HepG2 (cell line): ENCODE results near the gene PSD4. TPM values are rescaled to one million over a fixed set of nuclear protein-coding genes. Genes with fewer than 3 reads are reported as not detected.

Experiments
- PAWR ChIP-seq: sonication (generic); formaldehyde crosslinking; IDR thresholded peaks from 2 replicates; pipeline ENCODE4 v1.4.0; 2020; ENCODE audit warnings: missing genetic modification reagents, mild to moderate bottlenecking, borderline replicate concordance
- RARG ChIP-seq: sonication (generic); formaldehyde crosslinking; IDR thresholded peaks from 2 replicates; pipeline ENCODE4 v1.4.0; 2020; ENCODE audit warnings: low read depth, mild to moderate bottlenecking, missing genetic modification reagents
- SP4 ChIP-seq: sonication (generic); formaldehyde crosslinking; IDR thresholded peaks from 2 replicates; pipeline ENCODE4 v1.8.1; 2023; ENCODE audit warnings: mild to moderate bottlenecking, missing genetic modification reagents
- ZNF225 ChIP-seq: sonication (generic); formaldehyde crosslinking; IDR thresholded peaks from 2 replicates; pipeline ENCODE4 v1.4.0; 2020; ENCODE audit warnings: mild to moderate bottlenecking, missing genetic modification reagents
- ZNF557 ChIP-seq: sonication (generic); formaldehyde crosslinking; IDR thresholded peaks from 2 replicates; pipeline ENCODE4 v1.4.0; 2020; ENCODE audit warnings: missing genetic modification reagents
- ZNF570 ChIP-seq: sonication (generic); formaldehyde crosslinking; IDR thresholded peaks from 2 replicates; pipeline ENCODE4 v1.4.0; 2020; ENCODE audit warnings: mild to moderate bottlenecking, missing genetic modification reagents, borderline replicate concordance
- ZNF788 ChIP-seq: sonication (generic); formaldehyde crosslinking; IDR thresholded peaks from 2 replicates; pipeline ENCODE4 v1.5.0; 2020; ENCODE audit warnings: mild to moderate bottlenecking, missing genetic modification reagents, borderline replicate concordance
- polyA plus RNA-seq, 8 experiments: library from polyadenylated mRNA; depleted of rRNA in 3 of 8; stranded (reverse) in 7 of 8; unstranded in 1 of 8; fragments of >200 nt; fragmentation: Illumina TruSeq in 4 of 8; extraction: Trizol in 4 of 8; gene quantifications; 2 replicates each; pipeline versions ENCODE4 v1.2.1 to v1.2.3, GENCODE V29; 2011 to 2016; ENCODE audit warnings: low read depth in 4 of 8, missing spikeins in 1 of 8, mixed read lengths in 1 of 8; ENCODE audit not compliant: insufficient read depth in 1 of 8
- total RNA-seq, 5 experiments: library from RNA; depleted of rRNA; stranded (reverse); fragments of >200 nt; fragmentation: Illumina TruSeq; extraction: Trizol; gene quantifications; 2 replicates each; pipeline ENCODE4 v1.2.3, GENCODE V29; 2016; ENCODE audit warnings: low read depth in 1 of 5
- TF ChIP-seq, protein P1 (sequence below): sonication (generic); formaldehyde crosslinking; IDR thresholded peaks from 2 replicates; pipeline ENCODE4 v1.5.0; 2020; ENCODE audit warnings: mild to moderate bottlenecking, missing genetic modification reagents
- TF ChIP-seq, protein P2 (sequence below): sonication (generic); formaldehyde crosslinking; IDR thresholded peaks from 2 replicates; pipeline ENCODE4 v1.8.0; 2022; ENCODE audit warnings: mild to moderate bottlenecking, missing genetic modification reagents; ENCODE audit not compliant: insufficient replicate concordance
- TF ChIP-seq, protein P3 (sequence below): sonication (generic); formaldehyde crosslinking; IDR thresholded peaks from 2 replicates; pipeline ENCODE4 v1.4.0; 2020; ENCODE audit warnings: missing genetic modification reagents
- TF ChIP-seq, protein P4 (sequence below): IDR thresholded peaks from 2 replicates; pipeline ENCODE4 v1.6.1; 2016; ENCODE audit warnings: low read depth
- TF ChIP-seq, protein P5 (sequence below): sonication (generic); formaldehyde crosslinking; IDR thresholded peaks from 2 replicates; pipeline ENCODE4 v1.5.0; 2020; ENCODE audit warnings: mild to moderate bottlenecking, missing genetic modification reagents, borderline replicate concordance

The PSD4 gene
- total and polyA plus RNA-seq, 2 of the 13 experiments (the other 11 are each of a cell fraction or from before 2014, with no cell fraction given), result 5.8 to 9.4 TPM

DNA sequence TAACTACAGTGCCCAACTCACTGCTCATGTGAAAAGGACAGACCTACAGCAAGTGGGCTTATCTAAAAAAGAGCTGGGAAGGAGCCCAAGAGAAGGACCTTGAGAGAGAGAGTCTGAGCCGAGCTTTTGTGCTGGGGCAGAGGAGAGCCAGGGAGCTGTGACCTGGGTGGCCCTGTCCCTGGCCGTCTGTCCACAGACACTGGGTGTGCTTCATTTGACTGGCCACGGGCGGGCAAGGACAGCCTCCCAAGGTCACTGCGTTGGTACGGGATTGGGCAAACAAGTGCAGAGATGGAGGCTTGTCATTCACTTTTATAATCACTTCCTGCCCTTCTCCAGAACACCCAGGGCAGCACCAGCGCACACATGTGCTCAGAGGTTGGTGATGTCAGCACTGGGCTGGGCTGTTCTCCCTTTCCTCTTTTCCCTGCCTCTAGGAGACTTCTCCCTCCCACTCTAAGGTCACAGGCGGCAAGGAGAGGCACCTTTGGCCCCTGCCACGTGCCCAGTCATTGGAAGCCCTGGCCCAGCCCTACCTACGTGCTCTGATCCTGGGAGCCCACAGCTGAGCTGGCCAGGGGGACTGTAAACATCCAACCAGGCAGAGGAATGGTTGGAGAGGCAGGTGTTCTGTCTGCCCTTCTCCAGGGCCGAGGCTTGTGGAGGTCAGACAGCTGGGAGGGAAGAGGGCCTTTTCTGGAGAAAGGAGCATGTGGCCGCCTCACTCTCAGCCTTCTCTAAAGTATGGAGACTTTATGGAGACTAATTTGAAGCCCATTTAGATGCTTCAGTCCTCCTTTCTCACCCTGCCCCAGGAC lies 6.4 kb upstream of the PSD4 start (continued):
- TF ChIP-seq, protein P1, sequence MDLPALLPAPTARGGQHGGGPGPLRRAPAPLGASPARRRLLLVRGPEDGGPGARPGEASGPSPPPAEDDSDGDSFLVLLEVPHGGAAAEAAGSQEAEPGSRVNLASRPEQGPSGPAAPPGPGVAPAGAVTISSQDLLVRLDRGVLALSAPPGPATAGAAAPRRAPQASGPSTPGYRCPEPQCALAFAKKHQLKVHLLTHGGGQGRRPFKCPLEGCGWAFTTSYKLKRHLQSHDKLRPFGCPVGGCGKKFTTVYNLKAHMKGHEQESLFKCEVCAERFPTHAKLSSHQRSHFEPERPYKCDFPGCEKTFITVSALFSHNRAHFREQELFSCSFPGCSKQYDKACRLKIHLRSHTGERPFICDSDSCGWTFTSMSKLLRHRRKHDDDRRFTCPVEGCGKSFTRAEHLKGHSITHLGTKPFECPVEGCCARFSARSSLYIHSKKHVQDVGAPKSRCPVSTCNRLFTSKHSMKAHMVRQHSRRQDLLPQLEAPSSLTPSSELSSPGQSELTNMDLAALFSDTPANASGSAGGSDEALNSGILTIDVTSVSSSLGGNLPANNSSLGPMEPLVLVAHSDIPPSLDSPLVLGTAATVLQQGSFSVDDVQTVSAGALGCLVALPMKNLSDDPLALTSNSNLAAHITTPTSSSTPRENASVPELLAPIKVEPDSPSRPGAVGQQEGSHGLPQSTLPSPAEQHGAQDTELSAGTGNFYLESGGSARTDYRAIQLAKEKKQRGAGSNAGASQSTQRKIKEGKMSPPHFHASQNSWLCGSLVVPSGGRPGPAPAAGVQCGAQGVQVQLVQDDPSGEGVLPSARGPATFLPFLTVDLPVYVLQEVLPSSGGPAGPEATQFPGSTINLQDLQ, result 0 out of 2 replicates have a peak, but pooled peaks have one; percentile 59
- TF ChIP-seq, protein P2, sequence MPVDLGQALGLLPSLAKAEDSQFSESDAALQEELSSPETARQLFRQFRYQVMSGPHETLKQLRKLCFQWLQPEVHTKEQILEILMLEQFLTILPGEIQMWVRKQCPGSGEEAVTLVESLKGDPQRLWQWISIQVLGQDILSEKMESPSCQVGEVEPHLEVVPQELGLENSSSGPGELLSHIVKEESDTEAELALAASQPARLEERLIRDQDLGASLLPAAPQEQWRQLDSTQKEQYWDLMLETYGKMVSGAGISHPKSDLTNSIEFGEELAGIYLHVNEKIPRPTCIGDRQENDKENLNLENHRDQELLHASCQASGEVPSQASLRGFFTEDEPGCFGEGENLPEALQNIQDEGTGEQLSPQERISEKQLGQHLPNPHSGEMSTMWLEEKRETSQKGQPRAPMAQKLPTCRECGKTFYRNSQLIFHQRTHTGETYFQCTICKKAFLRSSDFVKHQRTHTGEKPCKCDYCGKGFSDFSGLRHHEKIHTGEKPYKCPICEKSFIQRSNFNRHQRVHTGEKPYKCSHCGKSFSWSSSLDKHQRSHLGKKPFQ, result peak; percentile 19
- TF ChIP-seq ZNF788 (CRISPR knock-in tag), result peak; percentile 99
- TF ChIP-seq ZNF225 (CRISPR knock-in tag), result peak; percentile 93
- TF ChIP-seq, protein P3, sequence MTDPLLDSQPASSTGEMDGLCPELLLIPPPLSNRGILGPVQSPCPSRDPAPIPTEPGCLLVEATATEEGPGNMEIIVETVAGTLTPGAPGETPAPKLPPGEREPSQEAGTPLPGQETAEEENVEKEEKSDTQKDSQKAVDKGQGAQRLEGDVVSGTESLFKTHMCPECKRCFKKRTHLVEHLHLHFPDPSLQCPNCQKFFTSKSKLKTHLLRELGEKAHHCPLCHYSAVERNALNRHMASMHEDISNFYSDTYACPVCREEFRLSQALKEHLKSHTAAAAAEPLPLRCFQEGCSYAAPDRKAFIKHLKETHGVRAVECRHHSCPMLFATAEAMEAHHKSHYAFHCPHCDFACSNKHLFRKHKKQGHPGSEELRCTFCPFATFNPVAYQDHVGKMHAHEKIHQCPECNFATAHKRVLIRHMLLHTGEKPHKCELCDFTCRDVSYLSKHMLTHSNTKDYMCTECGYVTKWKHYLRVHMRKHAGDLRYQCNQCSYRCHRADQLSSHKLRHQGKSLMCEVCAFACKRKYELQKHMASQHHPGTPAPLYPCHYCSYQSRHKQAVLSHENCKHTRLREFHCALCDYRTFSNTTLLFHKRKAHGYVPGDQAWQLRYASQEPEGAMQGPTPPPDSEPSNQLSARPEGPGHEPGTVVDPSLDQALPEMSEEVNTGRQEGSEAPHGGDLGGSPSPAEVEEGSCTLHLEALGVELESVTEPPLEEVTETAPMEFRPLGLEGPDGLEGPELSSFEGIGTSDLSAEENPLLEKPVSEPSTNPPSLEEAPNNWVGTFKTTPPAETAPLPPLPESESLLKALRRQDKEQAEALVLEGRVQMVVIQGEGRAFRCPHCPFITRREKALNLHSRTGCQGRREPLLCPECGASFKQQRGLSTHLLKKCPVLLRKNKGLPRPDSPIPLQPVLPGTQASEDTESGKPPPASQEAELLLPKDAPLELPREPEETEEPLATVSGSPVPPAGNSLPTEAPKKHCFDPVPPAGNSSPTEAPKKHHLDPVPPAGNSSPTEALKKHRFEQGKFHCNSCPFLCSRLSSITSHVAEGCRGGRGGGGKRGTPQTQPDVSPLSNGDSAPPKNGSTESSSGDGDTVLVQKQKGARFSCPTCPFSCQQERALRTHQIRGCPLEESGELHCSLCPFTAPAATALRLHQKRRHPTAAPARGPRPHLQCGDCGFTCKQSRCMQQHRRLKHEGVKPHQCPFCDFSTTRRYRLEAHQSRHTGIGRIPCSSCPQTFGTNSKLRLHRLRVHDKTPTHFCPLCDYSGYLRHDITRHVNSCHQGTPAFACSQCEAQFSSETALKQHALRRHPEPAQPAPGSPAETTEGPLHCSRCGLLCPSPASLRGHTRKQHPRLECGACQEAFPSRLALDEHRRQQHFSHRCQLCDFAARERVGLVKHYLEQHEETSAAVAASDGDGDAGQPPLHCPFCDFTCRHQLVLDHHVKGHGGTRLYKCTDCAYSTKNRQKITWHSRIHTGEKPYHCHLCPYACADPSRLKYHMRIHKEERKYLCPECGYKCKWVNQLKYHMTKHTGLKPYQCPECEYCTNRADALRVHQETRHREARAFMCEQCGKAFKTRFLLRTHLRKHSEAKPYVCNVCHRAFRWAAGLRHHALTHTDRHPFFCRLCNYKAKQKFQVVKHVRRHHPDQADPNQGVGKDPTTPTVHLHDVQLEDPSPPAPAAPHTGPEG (CRISPR knock-in tag), result peak; percentile 75
- TF ChIP-seq, protein P4, sequence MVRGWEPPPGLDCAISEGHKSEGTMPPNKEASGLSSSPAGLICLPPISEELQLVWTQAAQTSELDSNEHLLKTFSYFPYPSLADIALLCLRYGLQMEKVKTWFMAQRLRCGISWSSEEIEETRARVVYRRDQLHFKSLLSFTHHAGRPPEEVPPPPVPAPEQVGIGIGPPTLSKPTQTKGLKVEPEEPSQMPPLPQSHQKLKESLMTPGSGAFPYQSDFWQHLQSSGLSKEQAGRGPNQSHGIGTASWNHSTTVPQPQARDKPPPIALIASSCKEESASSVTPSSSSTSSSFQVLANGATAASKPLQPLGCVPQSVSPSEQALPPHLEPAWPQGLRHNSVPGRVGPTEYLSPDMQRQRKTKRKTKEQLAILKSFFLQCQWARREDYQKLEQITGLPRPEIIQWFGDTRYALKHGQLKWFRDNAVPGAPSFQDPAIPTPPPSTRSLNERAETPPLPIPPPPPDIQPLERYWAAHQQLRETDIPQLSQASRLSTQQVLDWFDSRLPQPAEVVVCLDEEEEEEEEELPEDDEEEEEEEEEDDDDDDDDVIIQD (CRISPR knock-in tag), result peak; percentile 88; the same call in 1 of the 2 replicates
- TF ChIP-seq ZNF570 (CRISPR knock-in tag), result no peak
- TF ChIP-seq ZNF557 (CRISPR knock-in tag), result no peak
- peak; percentile 78 for TF ChIP-seq SP4
- 0 out of 2 replicates have a peak, but pooled peaks have one; percentile 94 for TF ChIP-seq PAWR (CRISPR knock-in tag)
- no peak for TF ChIP-seq RARG
- TF ChIP-seq, protein P5, sequence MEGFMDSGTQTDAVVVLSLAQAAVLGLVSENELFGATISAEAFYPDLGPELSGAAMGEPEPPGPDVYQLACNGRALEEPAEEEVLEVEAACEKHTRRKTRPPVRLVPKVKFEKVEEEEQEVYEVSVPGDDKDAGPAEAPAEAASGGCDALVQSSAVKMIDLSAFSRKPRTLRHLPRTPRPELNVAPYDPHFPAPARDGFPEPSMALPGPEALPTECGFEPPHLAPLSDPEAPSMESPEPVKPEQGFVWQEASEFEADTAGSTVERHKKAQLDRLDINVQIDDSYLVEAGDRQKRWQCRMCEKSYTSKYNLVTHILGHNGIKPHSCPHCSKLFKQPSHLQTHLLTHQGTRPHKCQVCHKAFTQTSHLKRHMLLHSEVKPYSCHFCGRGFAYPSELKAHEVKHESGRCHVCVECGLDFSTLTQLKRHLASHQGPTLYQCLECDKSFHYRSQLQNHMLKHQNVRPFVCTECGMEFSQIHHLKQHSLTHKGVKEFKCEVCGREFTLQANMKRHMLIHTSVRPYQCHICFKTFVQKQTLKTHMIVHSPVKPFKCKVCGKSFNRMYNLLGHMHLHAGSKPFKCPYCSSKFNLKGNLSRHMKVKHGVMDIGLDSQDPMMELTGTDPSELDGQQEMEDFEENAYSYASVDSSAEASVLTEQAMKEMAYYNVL (CRISPR knock-in tag), result peak; percentile 95
